ENCODE results near the gene DDX51. TPM values are rescaled to one million over a fixed set of nuclear protein-coding genes. Genes with fewer than 3 reads are reported as not detected.

Gene DDX51
- total and polyA plus RNA-seq, 5 donors from 2014 or later = 4.8 to 41.2 (median 6.8) TPM

- Mint-ChIP-seq H3K36me3 (peaks cover 53% of the 10 kb centered on the region), H3K27me3 (no peaks in the 10 kb centered on the region), H3K4me3 (no peak overlapping the region), H3K9me3 (peaks cover 0 to 8% (median 0%) of the 10 kb centered on the region in 7 donors), H3K4me1 (no peaks in the 10 kb centered on the region), H3K27ac (no peak overlapping the region)
- Histone ChIP-seq H3K27me3 (ENCODE audit: control insufficient read depth, insufficient read depth, low read length) (no peaks in the 10 kb centered on the region), H3K27ac (ENCODE audit: insufficient read depth, low read length, poor library complexity, severe bottlenecking) (no peak overlapping the region), H3K4me3 (ENCODE audit: low read depth, low read length) (no peak overlapping the region), H3K36me3 (ENCODE audit: control insufficient read depth, insufficient read depth, low read length) (peaks cover 34% of the 10 kb centered on the region), H3K9me3 (ENCODE audit: control insufficient read depth in 2 of 2, low read length in 2 of 2) (no peaks in the 10 kb centered on the region), H3K4me1 (ENCODE audit: control insufficient read depth, insufficient read depth, low read length, poor library complexity, severe bottlenecking) (no peaks in the 10 kb centered on the region)
- DNase-seq (no peak), ATAC-seq (ENCODE audit: low read depth in 2 of 2) (no peak)
Observed at GRCh38 chr12:132127041-132127440, 17.1 kb downstream of the DDX51 start.

- H3K4me3 ChIP-seq (ENCODE audit: low read depth, low read length) = no peak overlapping the region
- no peaks in the 10 kb centered on the region for H3K9me3 ChIP-seq (ENCODE audit: control insufficient read depth in 2 of 2, low read length in 2 of 2)
- no peak overlapping the region for H3K4me3 Mint-ChIP-seq
- H3K4me1 ChIP-seq (ENCODE audit: control insufficient read depth, insufficient read depth, low read length, poor library complexity, severe bottlenecking) = no peaks in the 10 kb centered on the region
- no peaks in the 10 kb centered on the region for H3K27me3 Mint-ChIP-seq
- no peaks in the 10 kb centered on the region for H3K27me3 ChIP-seq (ENCODE audit: control insufficient read depth, insufficient read depth, low read length)
- no peak for DNase-seq
- ATAC-seq (ENCODE audit: low read depth in 2 of 2) = no peak
- H3K27ac ChIP-seq (ENCODE audit: insufficient read depth, low read length, poor library complexity, severe bottlenecking) = no peak overlapping the region
- peaks cover 53% of the 10 kb centered on the region for H3K36me3 Mint-ChIP-seq
- H3K36me3 ChIP-seq (ENCODE audit: control insufficient read depth, insufficient read depth, low read length) = peaks cover 37% of the 10 kb centered on the region
- H3K4me1 Mint-ChIP-seq = no peaks in the 10 kb centered on the region
- no peak overlapping the region for H3K27ac Mint-ChIP-seq
- peaks cover 0 to 8% (median 0%) of the 10 kb centered on the region in 7 donors for H3K9me3 Mint-ChIP-seq
Observed at GRCh38 chr12:132125736-132126135, 18.4 kb downstream of the DDX51 start.

GRCh38 chr12:132124766-132125425 lies 19.2 kb downstream of the DDX51 start:
- no peak for DNase-seq
- Mint-ChIP-seq H3K9me3 (peaks cover 0 to 8% (median 0%) of the 10 kb centered on the region in 7 donors), H3K27me3 (no peaks in the 10 kb centered on the region), H3K4me3 (no peak overlapping the region), H3K27ac (no peak overlapping the region), H3K36me3 (peaks cover 53% of the 10 kb centered on the region), H3K4me1 (no peaks in the 10 kb centered on the region)
- H3K4me3 ChIP-seq (ENCODE audit: low read depth, low read length) = no peak overlapping the region
- H3K36me3 ChIP-seq (ENCODE audit: control insufficient read depth, insufficient read depth, low read length) = peaks cover 37% of the 10 kb centered on the region
- H3K27me3 ChIP-seq (ENCODE audit: control insufficient read depth, insufficient read depth, low read length) = no peaks in the 10 kb centered on the region
- H3K9me3 ChIP-seq (ENCODE audit: control insufficient read depth in 2 of 2, low read length in 2 of 2) = no peaks in the 10 kb centered on the region
- ATAC-seq (ENCODE audit: low read depth in 2 of 2) = peak in 1 of 2 donors; percentile 59
- no peak overlapping the region for H3K27ac ChIP-seq (ENCODE audit: insufficient read depth, low read length, poor library complexity, severe bottlenecking)
- no peaks in the 10 kb centered on the region for H3K4me1 ChIP-seq (ENCODE audit: control insufficient read depth, insufficient read depth, low read length, poor library complexity, severe bottlenecking)

- Histone ChIP-seq H3K9me3 (ENCODE audit: control insufficient read depth in 2 of 2, low read length in 2 of 2) (no peaks in the 10 kb centered on the region), H3K27ac (ENCODE audit: insufficient read depth, low read length, poor library complexity, severe bottlenecking) (no peak overlapping the region), H3K4me1 (ENCODE audit: control insufficient read depth, insufficient read depth, low read length, poor library complexity, severe bottlenecking) (no peaks in the 10 kb centered on the region), H3K27me3 (ENCODE audit: control insufficient read depth, insufficient read depth, low read length) (no peaks in the 10 kb centered on the region), H3K4me3 (ENCODE audit: low read depth, low read length) (no peak overlapping the region), H3K36me3 (ENCODE audit: control insufficient read depth, insufficient read depth, low read length) (peaks cover 37% of the 10 kb centered on the region)
- DNase-seq (no peak), ATAC-seq (ENCODE audit: low read depth in 2 of 2) (no peak)
- Mint-ChIP-seq H3K4me3 (no peak overlapping the region), H3K4me1 (no peaks in the 10 kb centered on the region), H3K36me3 (peaks cover 50% of the 10 kb centered on the region), H3K27me3 (no peaks in the 10 kb centered on the region), H3K9me3 (peaks cover 0 to 8% (median 0%) of the 10 kb centered on the region in 7 donors), H3K27ac (no peak overlapping the region)
Observed at GRCh38 chr12:132123970-132124765, 20.0 kb downstream of the DDX51 start.

- H3K4me1 Mint-ChIP-seq = no peaks in the 10 kb centered on the region
- peaks cover 30% of the 10 kb centered on the region for H3K36me3 Mint-ChIP-seq
- DNase-seq (no peak), ATAC-seq (ENCODE audit: low read depth in 2 of 2) (no peak)
- H3K27me3 Mint-ChIP-seq = no peaks in the 10 kb centered on the region
- no peaks in the 10 kb centered on the region for H3K9me3 Mint-ChIP-seq
- no peak overlapping the region for H3K27ac ChIP-seq (ENCODE audit: insufficient read depth, low read length, poor library complexity, severe bottlenecking)
- no peak overlapping the region for H3K27ac Mint-ChIP-seq
- H3K4me3 ChIP-seq (ENCODE audit: low read depth, low read length) = no peak overlapping the region
- H3K27me3 ChIP-seq (ENCODE audit: control insufficient read depth, insufficient read depth, low read length) = no peaks in the 10 kb centered on the region
- H3K36me3 ChIP-seq (ENCODE audit: control insufficient read depth, insufficient read depth, low read length) = peaks cover 23% of the 10 kb centered on the region
- H3K9me3 ChIP-seq (ENCODE audit: control insufficient read depth in 2 of 2, low read length in 2 of 2) = no peaks in the 10 kb centered on the region
- no peak overlapping the region for H3K4me3 Mint-ChIP-seq
- H3K4me1 ChIP-seq (ENCODE audit: control insufficient read depth, insufficient read depth, low read length, poor library complexity, severe bottlenecking) = no peaks in the 10 kb centered on the region
Observed at GRCh38 chr12:132121283-132121682, 22.8 kb downstream of the DDX51 start.

GRCh38 chr12:132118876-132119275 lies 25.2 kb downstream of the DDX51 start:
- no peaks in the 10 kb centered on the region for H3K27me3 Mint-ChIP-seq
- ATAC-seq (ENCODE audit: low read depth in 2 of 2) (no peak), DNase-seq (no peak)
- Histone ChIP-seq H3K27me3 (ENCODE audit: control insufficient read depth, insufficient read depth, low read length) (no peaks in the 10 kb centered on the region), H3K27ac (ENCODE audit: insufficient read depth, low read length, poor library complexity, severe bottlenecking) (no peak overlapping the region), H3K36me3 (ENCODE audit: control insufficient read depth, insufficient read depth, low read length) (peaks cover 27% of the 10 kb centered on the region), H3K9me3 (ENCODE audit: control insufficient read depth in 2 of 2, low read length in 2 of 2) (no peaks in the 10 kb centered on the region), H3K4me3 (ENCODE audit: low read depth, low read length) (no peak overlapping the region), H3K4me1 (ENCODE audit: control insufficient read depth, insufficient read depth, low read length, poor library complexity, severe bottlenecking) (no peaks in the 10 kb centered on the region)
- no peaks in the 10 kb centered on the region for H3K4me1 Mint-ChIP-seq
- no peak overlapping the region for H3K27ac Mint-ChIP-seq
- no peaks in the 10 kb centered on the region for H3K9me3 Mint-ChIP-seq
- H3K4me3 Mint-ChIP-seq = no peak overlapping the region
- H3K36me3 Mint-ChIP-seq = peaks cover 24% of the 10 kb centered on the region

- Histone ChIP-seq H3K4me3 (ENCODE audit: low read depth, low read length) (no peak overlapping the region), H3K36me3 (ENCODE audit: control insufficient read depth, insufficient read depth, low read length) (peaks cover 25% of the 10 kb centered on the region), H3K4me1 (ENCODE audit: control insufficient read depth, insufficient read depth, low read length, poor library complexity, severe bottlenecking) (no peaks in the 10 kb centered on the region), H3K9me3 (ENCODE audit: control insufficient read depth in 2 of 2, low read length in 2 of 2) (no peaks in the 10 kb centered on the region), H3K27me3 (ENCODE audit: control insufficient read depth, insufficient read depth, low read length) (no peaks in the 10 kb centered on the region), H3K27ac (ENCODE audit: insufficient read depth, low read length, poor library complexity, severe bottlenecking) (no peak overlapping the region)
- H3K4me1 Mint-ChIP-seq = no peaks in the 10 kb centered on the region
- no peak for DNase-seq
- H3K36me3 Mint-ChIP-seq = peaks cover 21% of the 10 kb centered on the region
- no peaks in the 10 kb centered on the region for H3K27me3 Mint-ChIP-seq
- H3K4me3 Mint-ChIP-seq = no peak overlapping the region
- ATAC-seq (ENCODE audit: low read depth in 2 of 2) = no peak
- H3K9me3 Mint-ChIP-seq = no peaks in the 10 kb centered on the region
- no peak overlapping the region for H3K27ac Mint-ChIP-seq
Observed at GRCh38 chr12:132117558-132117875, 26.6 kb downstream of the DDX51 start.
